Mammary epithelial cell (primary cell): ENCODE results near the gene ST8SIA3.

Experiments
- EZH2 ChIP-seq: IDR thresholded peaks from 2 replicates; pipeline ENCODE4 v1.6.1; 2012; ENCODE audit warnings: low read length, inconsistent platforms, borderline replicate concordance
- TF ChIP-seq, protein P1 (sequence below), 2 donors: IDR thresholded peaks in 1 of 2; conservative IDR thresholded peaks in 1 of 2; 2 replicates each; pipeline ENCODE4 v1.5.1; 2011 to 2012; ENCODE audit warnings: inconsistent platforms in 2 of 2, low read length in 2 of 2, mild to moderate bottlenecking in 2 of 2, control low read depth in 1 of 2, low read depth in 1 of 2; ENCODE audit not compliant: insufficient read depth in 1 of 2; ENCODE audit errors: extremely low read depth in 1 of 2

- TF ChIP-seq, protein P1, sequence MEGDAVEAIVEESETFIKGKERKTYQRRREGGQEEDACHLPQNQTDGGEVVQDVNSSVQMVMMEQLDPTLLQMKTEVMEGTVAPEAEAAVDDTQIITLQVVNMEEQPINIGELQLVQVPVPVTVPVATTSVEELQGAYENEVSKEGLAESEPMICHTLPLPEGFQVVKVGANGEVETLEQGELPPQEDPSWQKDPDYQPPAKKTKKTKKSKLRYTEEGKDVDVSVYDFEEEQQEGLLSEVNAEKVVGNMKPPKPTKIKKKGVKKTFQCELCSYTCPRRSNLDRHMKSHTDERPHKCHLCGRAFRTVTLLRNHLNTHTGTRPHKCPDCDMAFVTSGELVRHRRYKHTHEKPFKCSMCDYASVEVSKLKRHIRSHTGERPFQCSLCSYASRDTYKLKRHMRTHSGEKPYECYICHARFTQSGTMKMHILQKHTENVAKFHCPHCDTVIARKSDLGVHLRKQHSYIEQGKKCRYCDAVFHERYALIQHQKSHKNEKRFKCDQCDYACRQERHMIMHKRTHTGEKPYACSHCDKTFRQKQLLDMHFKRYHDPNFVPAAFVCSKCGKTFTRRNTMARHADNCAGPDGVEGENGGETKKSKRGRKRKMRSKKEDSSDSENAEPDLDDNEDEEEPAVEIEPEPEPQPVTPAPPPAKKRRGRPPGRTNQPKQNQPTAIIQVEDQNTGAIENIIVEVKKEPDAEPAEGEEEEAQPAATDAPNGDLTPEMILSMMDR (conservative IDR thresholded peaks at IDR 0.05 in 1 of 2, IDR thresholded peaks at IDR 0.05 in 1 of 2; ENCODE audit: extremely low read depth in 1 of 2, insufficient read depth in 1 of 2, low read depth in 1 of 2, low read length in 2 of 2), result no peak
- no peak for TF ChIP-seq EZH2
Observed at GRCh38 chr18:57333940-57334339, 18.4 kb upstream of the ST8SIA3 start.
